H9 (cell line): ENCODE measurements around the gene SRSF7. TPM values are rescaled to one million over a fixed set of nuclear protein-coding genes. Genes with fewer than 3 reads are reported as not detected.
A peak's percentile ranks its signal among the peaks of the same experiment; 100 is the strongest.

Source experiments
- DNase-seq: peaks from one replicate; pipeline ENCODE4 v3.0.0-alpha.2; 2017
- H2AFZ ChIP-seq: one replicate; pipeline ENCODE4 v1.6.1; 2013; ENCODE audit warnings: mild to moderate bottlenecking, low read length, control low read depth, moderate library complexity
- H2AK5ac ChIP-seq: 2 replicates; pipeline ENCODE4 v1.6.1; 2013; ENCODE audit warnings: low read length, control low read depth, mixed read lengths; ENCODE audit not compliant: insufficient read length
- H2BK120ac ChIP-seq: one replicate; pipeline ENCODE4 v1.6.1; 2013; ENCODE audit warnings: low read depth, mild to moderate bottlenecking, low read length, control low read depth, inconsistent platforms; ENCODE audit not compliant: poor library complexity, severe bottlenecking
- H2BK12ac ChIP-seq: 2 replicates; pipeline ENCODE4 v1.6.1; 2013; ENCODE audit warnings: low read length, control low read depth, mixed read lengths, low read depth; ENCODE audit not compliant: insufficient read length
- H2BK15ac ChIP-seq: 2 replicates; pipeline ENCODE4 v1.6.1; 2013; ENCODE audit warnings: low read depth, low read length, control low read depth
- H2BK20ac ChIP-seq: one replicate; pipeline ENCODE4 v1.6.1; 2013; ENCODE audit warnings: low read depth, mild to moderate bottlenecking, low read length, control low read depth, inconsistent platforms; ENCODE audit not compliant: poor library complexity, severe bottlenecking
- H2BK5ac ChIP-seq: 2 replicates; pipeline ENCODE4 v1.6.1; 2013; ENCODE audit warnings: low read length, control low read depth, mixed read lengths; ENCODE audit not compliant: insufficient read length
- H3K14ac ChIP-seq: 2 replicates; pipeline ENCODE4 v1.6.1; 2013; ENCODE audit warnings: low read length, control low read depth; ENCODE audit not compliant: insufficient read depth
- H3K18ac ChIP-seq: 2 replicates; pipeline ENCODE4 v1.6.1; 2013; ENCODE audit warnings: low read depth, mild to moderate bottlenecking, mixed read lengths, low read length, control low read depth; ENCODE audit not compliant: insufficient read length
- H3K23ac ChIP-seq: 2 replicates; pipeline ENCODE4 v1.6.1; 2013; ENCODE audit warnings: low read length, control low read depth, mixed read lengths, low read depth; ENCODE audit not compliant: insufficient read length
- H3K23me2 ChIP-seq: 2 replicates; pipeline ENCODE4 v1.6.1; 2013; ENCODE audit warnings: low read depth, mild to moderate bottlenecking, mixed read lengths, low read length, control low read depth; ENCODE audit not compliant: insufficient read length, poor library complexity, severe bottlenecking
- H3K27ac ChIP-seq: 2 replicates; pipeline ENCODE4 v1.5.1; 2013; ENCODE audit warnings: low read length, control low read depth, mixed read lengths, low read depth; ENCODE audit not compliant: insufficient read length
- H3K27me3 ChIP-seq: 2 replicates; pipeline ENCODE4 v1.6.1; 2013; ENCODE audit warnings: low read length, control low read depth, inconsistent platforms; ENCODE audit not compliant: insufficient read depth
- H3K4ac ChIP-seq: 2 replicates; pipeline ENCODE4 v1.6.1; 2013; ENCODE audit warnings: low read depth, mild to moderate bottlenecking, control low read depth, inconsistent platforms, low read length, moderate library complexity
- H3K4me1 ChIP-seq: 2 replicates; pipeline ENCODE4 v1.6.1; 2013; ENCODE audit warnings: low read length, control low read depth, inconsistent platforms; ENCODE audit not compliant: insufficient read depth
- H3K4me2 ChIP-seq: 2 replicates; pipeline ENCODE4 v1.6.1; 2013; ENCODE audit warnings: low read length, control low read depth, mixed read lengths; ENCODE audit not compliant: insufficient read length, insufficient read depth
- H3K56ac ChIP-seq: 2 replicates; pipeline ENCODE4 v1.6.1; 2013; ENCODE audit warnings: low read depth, mild to moderate bottlenecking, mixed read lengths, low read length, control low read depth; ENCODE audit not compliant: insufficient read length
- H3K79me1 ChIP-seq: 2 replicates; pipeline ENCODE4 v1.6.1; 2013; ENCODE audit warnings: low read depth, mild to moderate bottlenecking, moderate library complexity, low read length, control low read depth, inconsistent platforms; ENCODE audit not compliant: insufficient read depth, poor library complexity, severe bottlenecking
- H3K79me2 ChIP-seq: 2 replicates; pipeline ENCODE4 v1.6.1; 2013; ENCODE audit warnings: low read length, control low read depth, inconsistent platforms; ENCODE audit not compliant: insufficient read depth
- H3K9ac ChIP-seq: 2 replicates; pipeline ENCODE4 v1.6.1; 2013; ENCODE audit warnings: low read length, control low read depth, mixed read lengths; ENCODE audit not compliant: insufficient read length; ENCODE audit errors: extremely low read depth
- H3K9me3 ChIP-seq: one replicate; pipeline ENCODE4 v1.6.1; 2013; ENCODE audit warnings: low read depth, low read length, inconsistent platforms; ENCODE audit not compliant: control insufficient read depth
- H3T11ph ChIP-seq: one replicate; pipeline ENCODE4 v1.6.1; 2013; ENCODE audit warnings: mild to moderate bottlenecking, low read length, control low read depth, inconsistent platforms
- H4K20me1 ChIP-seq: one replicate; pipeline ENCODE4 v1.6.1; 2013; ENCODE audit not compliant: control insufficient read depth, insufficient read length, insufficient read depth
- H4K5ac ChIP-seq: 2 replicates; pipeline ENCODE4 v1.6.1; 2013; ENCODE audit warnings: low read depth, mild to moderate bottlenecking, mixed read lengths, low read length, control low read depth; ENCODE audit not compliant: insufficient read length
- H4K8ac ChIP-seq: replicated peaks from 2 replicates; pipeline ENCODE4 v1.6.1; 2013; ENCODE audit warnings: low read length, control low read depth, mixed read lengths, low read depth; ENCODE audit not compliant: insufficient read length
- H4K91ac ChIP-seq: 2 replicates; pipeline ENCODE4 v1.6.1; 2013; ENCODE audit warnings: low read depth, mild to moderate bottlenecking, moderate library complexity, mixed read lengths, low read length, control low read depth; ENCODE audit not compliant: insufficient read length
- H3K27ac Mint-ChIP-seq, 3 experiments: 2 replicates in 2 of 3; 3 replicates in 1 of 3; pipeline ENCODE4 v1.8.0; 2020 to 2021; ENCODE audit warnings: mixed read lengths in 3 of 3, mild to moderate bottlenecking in 1 of 3, moderate library complexity in 1 of 3
- H3K27me3 Mint-ChIP-seq: 2 replicates; pipeline ENCODE4 v1.8.0; 2021; ENCODE audit warnings: low read depth, mild to moderate bottlenecking, moderate library complexity, mixed read lengths
- H3K36me3 Mint-ChIP-seq, 3 experiments: 2 replicates in 2 of 3; 3 replicates in 1 of 3; pipeline ENCODE4 v1.8.0; 2020 to 2021; ENCODE audit warnings: low read depth in 3 of 3, mixed read lengths in 3 of 3; ENCODE audit not compliant: insufficient read depth in 1 of 3
- H3K4me1 Mint-ChIP-seq, 2 experiments: 2 replicates each; pipeline ENCODE4 v1.8.0; 2020; ENCODE audit warnings: mixed read lengths in 2 of 2
- H3K4me3 Mint-ChIP-seq, 2 experiments: 2 replicates in 1 of 2; 3 replicates in 1 of 2; pipeline ENCODE4 v1.8.0; 2020 to 2021; ENCODE audit warnings: mild to moderate bottlenecking in 2 of 2, mixed read lengths in 2 of 2, moderate library complexity in 1 of 2
- H3K9me3 Mint-ChIP-seq, 2 experiments: 2 replicates in 1 of 2; 3 replicates in 1 of 2; pipeline ENCODE4 v1.8.0; 2020; ENCODE audit warnings: mild to moderate bottlenecking in 2 of 2, mixed read lengths in 2 of 2, moderate library complexity in 1 of 2
- WGBS: extraction: QIAGEN DNeasy Blood & Tissue Kit; methylation state at CpG from one replicate; pipeline ENCODE4 v1.1.7; 2013; ENCODE audit warnings: missing lambda C conversion rate, low lambda C conversion rate, mixed read lengths; ENCODE audit not compliant: insufficient read length; ENCODE audit errors: extremely low coverage; 5-methylcytosine and 5-hydroxymethylcytosine counted together
- total RNA-seq: library from RNA; stranded (reverse); gene quantifications from 2 replicates; pipeline ENCODE4 v1.2.1, GENCODE V29; 2021
- TF ChIP-seq, protein P1 (sequence below): fragments of 200-600 bp; sonication (generic); conservative IDR thresholded peaks from 3 replicates; pipeline ENCODE4 v1.8.0; 2021; ENCODE audit warnings: antibody characterized with exemption, mild to moderate bottlenecking

Gene SRSF7
- total RNA-seq, 1 experiment from 2014 or later = 576 TPM

DNA sequence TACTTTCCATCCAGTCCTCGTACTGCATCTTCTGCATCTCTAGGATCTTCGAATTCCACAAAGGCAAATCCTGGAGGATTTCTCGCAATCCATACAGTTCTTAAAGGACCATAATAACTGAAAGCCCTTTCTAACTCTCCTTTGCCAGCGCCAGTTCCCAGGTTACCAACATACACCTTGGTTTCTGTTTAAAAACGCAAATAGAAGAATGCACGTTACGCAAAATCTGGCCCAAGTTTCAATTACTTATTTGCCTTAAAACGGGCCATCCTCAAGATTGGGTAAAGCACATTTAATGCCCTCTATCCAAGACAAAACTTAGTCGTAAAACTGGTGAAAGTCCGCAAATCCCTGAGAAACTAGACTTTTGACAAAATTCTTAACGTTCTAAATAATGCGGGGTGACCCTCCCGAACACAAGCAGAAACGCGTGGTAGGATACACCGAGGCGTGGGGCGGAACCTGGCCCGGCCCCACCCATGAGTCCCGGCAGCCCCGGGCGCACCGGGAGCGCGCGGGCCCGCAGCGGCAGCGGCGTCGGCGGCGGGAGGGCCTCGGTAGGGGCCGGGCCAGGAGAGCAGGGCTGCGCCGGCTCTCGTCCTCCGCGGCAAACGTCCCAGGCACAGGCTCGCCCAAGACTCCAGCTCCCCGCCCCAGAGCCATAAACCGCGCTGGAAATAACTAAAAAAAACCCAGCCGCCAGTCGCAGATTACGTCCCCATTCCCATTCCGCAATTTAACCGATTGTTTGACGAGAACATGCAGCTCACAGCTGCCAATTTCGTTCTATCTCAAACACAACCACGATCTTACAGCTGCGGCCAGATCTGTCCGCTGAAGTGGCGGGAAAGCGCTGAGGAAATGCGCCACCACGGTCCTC, 910 bp downstream of the SRSF7 start:
- peak overlapping the region; percentile 76 for H3K27ac ChIP-seq

More for the DNA sequence above, 910 bp downstream of the SRSF7 start:
- Histone ChIP-seq H3K27me3 (no peaks in the 10 kb centered on the region), H3K79me2 (peaks cover 20% of the 10 kb centered on the region), H3K9me3 (no peaks in the 10 kb centered on the region), H2BK20ac (no peak overlapping the region), H3K4me1 (no peaks in the 10 kb centered on the region), H2AK5ac (no peak overlapping the region), H3K14ac (peak overlapping the region; percentile 99), H3K56ac (peak overlapping the region; percentile 82), H2BK15ac (no peak overlapping the region), H4K5ac (peak overlapping the region; percentile 95), H2BK12ac (no peak overlapping the region), H4K91ac (no peak overlapping the region), H4K20me1 (no peaks in the 10 kb centered on the region), H4K8ac (peak overlapping the region; percentile 89), H2AFZ (no peak overlapping the region), H3K79me1 (no peaks in the 10 kb centered on the region), H3K18ac (peak overlapping the region; percentile 96), H3K9ac (peak overlapping the region; percentile 99), H3K4me2 (peak overlapping the region; percentile 63), H3K23me2 (peaks cover 5% of the 10 kb centered on the region), H3K4ac (no peak overlapping the region; the same call in 1 of the 2 replicates), H3K23ac (no peak overlapping the region), H2BK120ac (no peak overlapping the region), H2BK5ac (peak overlapping the region; percentile 93), H3T11ph (no peak overlapping the region)
- no CpG with 5 or more reads among the region's 59 CpGs for WGBS
- Mint-ChIP-seq H3K36me3 (peaks cover 54 to 60% (median 58%) of the 10 kb centered on the region in 3 experiments), H3K4me3 (peak overlapping the region; percentile 100), H3K9me3 (peaks cover 3 to 6% of the 10 kb centered on the region in 2 experiments; a peak in 4 of 5 replicates), H3K4me1 (peaks cover 40 to 44% of the 10 kb centered on the region in 2 experiments), H3K27me3 (peaks cover 5% of the 10 kb centered on the region), H3K27ac (peak overlapping the region; percentile 99 to 100 (median 99))
- TF ChIP-seq, protein P1, sequence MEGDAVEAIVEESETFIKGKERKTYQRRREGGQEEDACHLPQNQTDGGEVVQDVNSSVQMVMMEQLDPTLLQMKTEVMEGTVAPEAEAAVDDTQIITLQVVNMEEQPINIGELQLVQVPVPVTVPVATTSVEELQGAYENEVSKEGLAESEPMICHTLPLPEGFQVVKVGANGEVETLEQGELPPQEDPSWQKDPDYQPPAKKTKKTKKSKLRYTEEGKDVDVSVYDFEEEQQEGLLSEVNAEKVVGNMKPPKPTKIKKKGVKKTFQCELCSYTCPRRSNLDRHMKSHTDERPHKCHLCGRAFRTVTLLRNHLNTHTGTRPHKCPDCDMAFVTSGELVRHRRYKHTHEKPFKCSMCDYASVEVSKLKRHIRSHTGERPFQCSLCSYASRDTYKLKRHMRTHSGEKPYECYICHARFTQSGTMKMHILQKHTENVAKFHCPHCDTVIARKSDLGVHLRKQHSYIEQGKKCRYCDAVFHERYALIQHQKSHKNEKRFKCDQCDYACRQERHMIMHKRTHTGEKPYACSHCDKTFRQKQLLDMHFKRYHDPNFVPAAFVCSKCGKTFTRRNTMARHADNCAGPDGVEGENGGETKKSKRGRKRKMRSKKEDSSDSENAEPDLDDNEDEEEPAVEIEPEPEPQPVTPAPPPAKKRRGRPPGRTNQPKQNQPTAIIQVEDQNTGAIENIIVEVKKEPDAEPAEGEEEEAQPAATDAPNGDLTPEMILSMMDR = no peak
- DNase-seq = no peak
